ENCODE measurements around the gene CAMSAP3.
"Not testable (repeated sequence)": the region's sequence is repeated elsewhere in the genome, so short reads cannot be mapped to it uniquely, and the experiment has no call there.

The CAMSAP3 gene

DNA sequence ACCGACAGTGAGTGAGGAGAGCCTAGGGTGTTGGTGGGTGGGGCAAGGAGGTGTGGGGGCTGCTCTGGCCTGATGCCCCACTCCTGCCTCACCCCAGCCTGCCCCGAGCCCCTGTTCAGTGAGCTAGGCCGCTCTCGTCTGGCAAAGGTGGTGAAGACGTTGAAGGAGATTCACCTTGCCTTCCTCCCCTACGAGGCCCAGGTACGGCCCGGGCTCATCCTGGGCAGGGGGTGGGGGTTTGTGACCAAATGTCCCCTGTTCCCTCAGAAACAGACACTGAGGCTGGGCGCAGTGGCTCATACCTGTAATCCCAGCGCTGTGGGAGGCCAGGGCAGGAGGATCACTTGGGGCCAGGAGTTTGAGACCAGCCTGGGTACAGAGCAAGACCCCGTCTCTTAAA is 45.1 kb downstream of the CAMSAP3 start:
- Histone ChIP-seq H3K4me3 (ENCODE audit: insufficient read depth, low read depth, low read length) (no peak overlapping the region), H3K4me1 (ENCODE audit: control insufficient read depth, insufficient read depth, low read length) (no peaks in the 10 kb centered on the region), H3K27ac (ENCODE audit: insufficient read depth, low read depth, low read length, poor library complexity, severe bottlenecking) (no peak overlapping the region), H3K27me3 (ENCODE audit: control insufficient read depth, insufficient read depth, low read length, poor library complexity, severe bottlenecking) (peaks cover 12% of the 10 kb centered on the region), H3K9me3 (ENCODE audit: control insufficient read depth, low read length) (no peaks in the 10 kb centered on the region), H3K36me3 (ENCODE audit: control insufficient read depth, insufficient read depth, low read length) (no peaks in the 10 kb centered on the region)
- 93 to 95% methylated on average over 11 of the region's 11 CpGs for WGBS, 2 experiments

DNA sequence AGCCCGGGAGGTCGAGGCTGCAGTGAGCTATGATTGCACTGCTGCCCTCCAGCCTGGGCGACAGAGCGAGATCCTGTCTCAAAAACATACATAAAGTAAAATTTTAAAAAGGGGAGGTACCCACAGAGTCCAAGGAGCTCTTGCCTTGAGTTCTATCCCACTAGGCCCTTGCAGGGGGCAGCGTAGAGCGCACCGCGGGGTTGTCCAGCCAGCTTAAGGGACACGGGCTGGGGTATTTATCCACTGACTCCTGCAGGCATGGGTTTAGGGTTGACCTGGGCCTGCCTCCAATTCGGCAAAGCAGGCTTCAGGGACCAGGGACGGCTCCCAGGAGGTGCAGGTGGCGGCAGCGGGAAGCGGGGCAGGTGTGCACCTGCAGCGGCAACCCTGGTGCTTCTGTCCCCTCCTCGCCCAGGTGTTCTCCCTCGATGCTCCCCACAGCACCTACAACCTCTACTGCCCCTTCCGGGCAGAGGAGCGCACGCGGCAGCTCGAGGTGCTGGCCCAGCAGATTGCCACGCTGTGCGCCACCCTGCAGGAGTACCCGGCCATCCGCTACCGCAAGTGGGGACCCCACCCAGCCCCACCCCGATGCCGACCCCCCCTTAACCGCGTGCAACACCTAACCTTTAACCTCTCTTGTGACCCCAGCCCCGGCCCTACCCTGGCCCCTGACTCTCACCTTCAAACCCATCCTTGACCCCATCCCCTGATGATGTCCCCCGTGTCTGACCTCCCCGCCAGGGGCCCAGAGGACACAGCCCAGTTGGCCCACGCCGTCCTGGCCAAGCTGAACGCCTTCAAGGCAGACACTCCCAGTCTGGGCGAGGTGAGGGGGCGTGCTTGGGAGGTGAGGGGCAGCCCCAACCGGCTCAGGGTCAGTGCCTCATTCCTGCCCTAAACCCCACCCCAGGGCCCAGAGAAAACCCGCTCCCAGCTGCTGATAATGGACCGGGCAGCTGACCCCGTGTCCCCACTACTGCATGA is 45.9 kb downstream of the CAMSAP3 start:
- 91% methylated on average over 43 of the region's 43 CpGs for WGBS, 2 experiments
- H3K36me3 ChIP-seq (ENCODE audit: control insufficient read depth, insufficient read depth, low read length) = no peaks in the 10 kb centered on the region
- H3K4me1 ChIP-seq (ENCODE audit: control insufficient read depth, insufficient read depth, low read length) = no peaks in the 10 kb centered on the region
- H3K27me3 ChIP-seq (ENCODE audit: control insufficient read depth, insufficient read depth, low read length, poor library complexity, severe bottlenecking) = peaks cover 4% of the 10 kb centered on the region
- no peaks in the 10 kb centered on the region for H3K9me3 ChIP-seq (ENCODE audit: control insufficient read depth, low read length)
- H3K27ac ChIP-seq (ENCODE audit: insufficient read depth, low read depth, low read length, poor library complexity, severe bottlenecking) = no peak overlapping the region
- H3K4me3 ChIP-seq (ENCODE audit: insufficient read depth, low read depth, low read length) = no peak overlapping the region

DNA sequence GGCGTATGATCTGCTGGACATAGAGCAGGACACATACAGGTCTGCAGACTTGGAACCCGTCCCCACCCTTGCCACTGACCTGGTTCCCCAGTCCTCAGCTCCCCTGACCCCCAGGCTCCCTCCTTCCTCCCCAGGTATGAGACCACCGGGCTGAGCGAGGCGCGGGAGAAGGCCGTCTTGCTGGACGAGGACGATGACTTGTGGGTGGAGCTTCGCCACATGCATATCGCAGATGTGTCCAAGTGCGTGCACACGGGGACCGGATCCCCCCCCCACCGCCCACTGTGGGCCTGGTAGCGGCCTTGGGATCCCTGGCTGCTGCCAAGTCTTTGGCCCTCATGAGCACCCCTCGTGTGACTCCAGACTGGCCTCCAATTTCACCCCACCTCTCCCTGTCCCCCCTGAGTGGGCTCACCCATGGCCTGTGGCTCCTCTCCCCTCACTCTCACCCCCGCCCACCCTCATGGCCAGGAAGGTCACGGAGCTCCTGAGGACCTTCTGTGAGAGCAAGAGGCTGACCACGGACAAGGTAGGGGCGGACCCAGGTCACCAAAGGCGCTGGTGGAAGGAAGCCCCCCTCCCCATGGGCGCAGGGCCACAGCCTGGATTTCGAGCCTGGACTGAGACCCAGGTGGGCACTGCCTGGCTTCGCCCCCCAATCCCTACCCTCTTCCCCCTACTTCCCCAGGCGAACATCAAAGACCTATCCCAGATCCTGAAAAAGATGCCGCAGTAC is 46.8 kb downstream of the CAMSAP3 start:
- Histone ChIP-seq H3K27ac (ENCODE audit: insufficient read depth, low read depth, low read length, poor library complexity, severe bottlenecking) (no peak overlapping the region), H3K27me3 (ENCODE audit: control insufficient read depth, insufficient read depth, low read length, poor library complexity, severe bottlenecking) (no peaks in the 10 kb centered on the region), H3K9me3 (ENCODE audit: control insufficient read depth, low read length) (no peaks in the 10 kb centered on the region), H3K4me3 (ENCODE audit: insufficient read depth, low read depth, low read length) (no peak overlapping the region), H3K4me1 (ENCODE audit: control insufficient read depth, insufficient read depth, low read length) (no peaks in the 10 kb centered on the region), H3K36me3 (ENCODE audit: control insufficient read depth, insufficient read depth, low read length) (no peaks in the 10 kb centered on the region)
- WGBS, 2 experiments = 94 to 95% methylated on average over 27 of the region's 27 CpGs

DNA sequence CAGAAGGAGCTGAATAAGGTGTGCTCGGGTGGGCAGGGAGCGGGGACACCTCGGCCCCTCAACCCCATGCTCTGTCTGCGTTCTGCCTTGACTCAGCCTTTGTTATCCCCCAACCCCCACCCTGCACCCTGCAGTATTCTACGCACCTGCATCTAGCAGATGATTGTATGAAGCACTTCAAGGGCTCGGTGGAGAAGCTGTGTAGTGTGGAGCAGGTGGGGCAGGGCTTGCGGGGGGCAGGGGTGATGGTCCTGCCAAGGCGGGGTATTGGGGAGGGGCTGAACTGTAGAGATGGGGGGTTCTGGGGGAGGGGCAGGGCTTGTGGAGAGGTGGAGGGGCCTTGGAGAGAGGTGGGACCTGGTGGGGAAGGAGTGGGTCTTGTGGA is 47.4 kb downstream of the CAMSAP3 start:
- Histone ChIP-seq H3K36me3 (ENCODE audit: control insufficient read depth, insufficient read depth, low read length) (no peaks in the 10 kb centered on the region), H3K27ac (ENCODE audit: insufficient read depth, low read depth, low read length, poor library complexity, severe bottlenecking) (no peak overlapping the region), H3K4me3 (ENCODE audit: insufficient read depth, low read depth, low read length) (no peak overlapping the region), H3K9me3 (ENCODE audit: control insufficient read depth, low read length) (no peaks in the 10 kb centered on the region), H3K27me3 (ENCODE audit: control insufficient read depth, insufficient read depth, low read length, poor library complexity, severe bottlenecking) (no peaks in the 10 kb centered on the region), H3K4me1 (ENCODE audit: control insufficient read depth, insufficient read depth, low read length) (no peaks in the 10 kb centered on the region)
- 94 to 95% methylated on average over 8 of the region's 8 CpGs for whole genome bisulfite sequencing, 2 experiments

DNA sequence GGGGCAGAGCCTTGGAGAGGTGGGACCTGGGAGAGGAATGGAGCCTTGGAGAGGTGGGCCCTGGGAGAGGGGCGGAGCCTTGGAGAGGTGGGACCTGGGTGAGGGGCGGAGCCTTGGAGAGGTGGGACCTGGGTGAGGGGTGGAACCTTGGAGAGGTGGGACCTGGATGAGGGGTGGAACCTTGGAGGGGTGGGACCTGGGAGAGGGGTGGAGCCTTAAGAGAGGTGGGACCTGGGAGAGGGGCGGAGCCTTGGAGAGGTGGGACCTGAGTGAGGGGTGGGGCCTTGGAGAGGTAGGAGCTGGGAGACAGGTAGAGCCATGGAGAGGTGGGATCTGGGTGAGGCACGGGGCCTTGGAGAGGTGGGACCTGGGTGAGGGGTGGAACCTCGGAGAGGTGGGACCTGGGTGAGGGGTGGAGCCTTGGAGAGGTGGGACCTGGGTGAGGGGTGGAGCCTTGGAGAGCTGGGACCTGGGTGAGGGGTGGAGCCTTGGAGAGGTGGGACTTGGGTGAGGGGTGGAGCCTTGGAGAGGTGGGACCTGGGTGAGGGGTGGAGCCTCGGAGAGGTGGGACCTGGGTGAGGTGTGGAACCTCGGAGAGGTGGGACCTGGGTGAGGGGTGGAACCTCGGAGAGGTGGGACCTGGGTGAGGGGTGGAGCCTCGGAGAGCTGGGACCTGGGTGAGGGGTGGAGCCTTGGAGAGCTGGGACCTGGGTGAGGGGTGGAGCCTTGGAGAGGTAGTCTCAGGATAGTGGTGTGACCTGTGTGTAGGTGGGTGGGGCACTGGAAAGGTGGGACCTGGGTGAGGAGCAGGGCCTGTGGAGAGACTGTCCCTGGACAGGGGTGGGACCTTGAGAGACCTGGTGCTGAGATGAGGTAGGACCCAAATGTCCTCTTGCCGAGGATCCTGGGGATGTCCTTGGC is 48.2 kb downstream of the CAMSAP3 start:
- not testable (repeated sequence) for H3K27me3 ChIP-seq (ENCODE audit: control insufficient read depth, insufficient read depth, low read length, poor library complexity, severe bottlenecking); H3K36me3 ChIP-seq (ENCODE audit: control insufficient read depth, insufficient read depth, low read length); H3K27ac ChIP-seq (ENCODE audit: insufficient read depth, low read depth, low read length, poor library complexity, severe bottlenecking); H3K4me3 ChIP-seq (ENCODE audit: insufficient read depth, low read depth, low read length); H3K9me3 ChIP-seq (ENCODE audit: control insufficient read depth, low read length); H3K4me1 ChIP-seq (ENCODE audit: control insufficient read depth, insufficient read depth, low read length)
- WGBS, 2 experiments = 75 to 77% methylated on average over 10 of the region's 10 CpGs

DNA sequence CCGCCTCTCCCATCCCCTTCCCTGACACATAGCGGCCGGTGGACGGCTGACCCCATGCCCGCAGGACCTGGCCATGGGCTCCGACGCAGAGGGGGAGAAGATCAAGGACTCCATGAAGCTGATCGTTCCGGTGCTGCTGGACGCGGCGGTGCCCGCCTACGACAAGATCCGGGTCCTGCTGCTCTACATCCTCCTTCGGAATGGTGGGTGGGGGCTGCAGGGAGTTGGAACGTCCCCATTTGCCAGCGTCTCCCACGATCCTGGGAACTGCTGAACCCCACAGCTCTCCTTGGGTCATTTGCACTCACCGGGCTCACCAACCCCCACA is 48.9 kb downstream of the CAMSAP3 start:
- Histone ChIP-seq H3K4me3 (ENCODE audit: insufficient read depth, low read depth, low read length) (no peak overlapping the region), H3K27me3 (ENCODE audit: control insufficient read depth, insufficient read depth, low read length, poor library complexity, severe bottlenecking) (no peaks in the 10 kb centered on the region), H3K27ac (ENCODE audit: insufficient read depth, low read depth, low read length, poor library complexity, severe bottlenecking) (no peak overlapping the region), H3K9me3 (ENCODE audit: control insufficient read depth, low read length) (no peaks in the 10 kb centered on the region), H3K36me3 (ENCODE audit: control insufficient read depth, insufficient read depth, low read length) (no peaks in the 10 kb centered on the region), H3K4me1 (ENCODE audit: control insufficient read depth, insufficient read depth, low read length) (no peaks in the 10 kb centered on the region)
- WGBS, 2 experiments = 95 to 96% methylated on average over 20 of the region's 20 CpGs

DNA sequence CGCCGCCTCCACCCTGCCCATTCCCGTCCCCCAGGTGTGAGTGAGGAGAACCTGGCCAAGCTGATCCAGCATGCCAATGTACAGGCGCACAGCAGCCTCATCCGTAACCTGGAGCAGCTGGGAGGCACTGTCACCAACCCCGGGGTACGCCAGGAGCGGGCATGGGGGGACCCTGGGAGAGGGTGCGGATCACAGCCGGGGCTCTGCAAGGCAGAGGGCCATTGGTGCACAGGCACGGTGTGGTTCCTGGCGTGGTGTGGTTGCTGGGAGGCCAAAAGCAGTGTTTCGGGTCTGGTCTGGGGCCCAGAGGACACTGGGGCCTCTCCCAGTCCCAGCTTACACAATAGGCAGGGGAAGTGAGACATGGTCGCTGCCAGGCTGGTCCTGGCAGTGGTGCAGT is 49.5 kb downstream of the CAMSAP3 start:
- Histone ChIP-seq H3K36me3 (ENCODE audit: control insufficient read depth, insufficient read depth, low read length) (no peaks in the 10 kb centered on the region), H3K27me3 (ENCODE audit: control insufficient read depth, insufficient read depth, low read length, poor library complexity, severe bottlenecking) (no peaks in the 10 kb centered on the region), H3K9me3 (ENCODE audit: control insufficient read depth, low read length) (no peaks in the 10 kb centered on the region), H3K4me3 (ENCODE audit: insufficient read depth, low read depth, low read length) (no peak overlapping the region), H3K4me1 (ENCODE audit: control insufficient read depth, insufficient read depth, low read length) (no peaks in the 10 kb centered on the region), H3K27ac (ENCODE audit: insufficient read depth, low read depth, low read length, poor library complexity, severe bottlenecking) (no peak overlapping the region)
- 94 to 96% methylated on average over 14 of the region's 14 CpGs for WGBS, 2 experiments

DNA sequence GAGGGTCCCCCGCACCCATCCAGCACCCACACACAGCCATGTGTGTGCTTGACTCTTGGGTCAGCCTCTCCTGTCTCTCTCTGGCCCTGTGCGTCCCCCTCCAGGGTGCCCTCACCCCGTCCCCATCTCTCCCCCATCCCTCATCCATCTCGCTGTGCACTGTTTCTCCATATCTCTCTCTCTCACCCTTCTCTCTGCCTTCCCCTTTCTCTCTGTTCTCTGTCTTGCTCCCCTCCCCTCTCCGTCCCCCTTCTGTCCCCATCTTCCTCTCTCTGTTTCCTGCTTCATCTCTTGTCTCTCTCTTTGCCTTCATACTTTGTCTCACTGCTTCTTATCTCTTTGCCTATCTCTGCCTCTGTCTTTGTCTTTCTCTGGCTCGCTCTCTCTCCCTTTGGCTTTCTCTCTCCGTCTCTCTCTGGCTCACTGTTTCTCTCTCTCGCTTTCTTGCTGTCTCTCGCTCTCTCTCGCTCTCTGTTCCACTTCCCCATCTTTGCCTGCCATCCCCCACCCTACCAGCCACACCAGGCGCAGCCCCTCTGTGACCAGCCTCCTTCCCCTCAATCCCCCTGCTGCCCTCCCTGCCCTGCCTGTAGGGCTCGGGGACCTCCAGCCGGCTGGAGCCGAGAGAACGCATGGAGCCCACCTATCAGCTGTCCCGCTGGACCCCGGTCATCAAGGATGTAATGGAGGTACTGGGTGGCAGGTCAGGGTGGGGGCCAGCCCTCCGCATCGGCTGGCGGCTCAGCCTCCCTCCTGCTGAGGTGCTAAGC is 50.2 kb downstream of the CAMSAP3 start:
- WGBS, 2 experiments = 81 to 83% methylated on average over 20 of the region's 20 CpGs
- Histone ChIP-seq H3K36me3 (ENCODE audit: control insufficient read depth, insufficient read depth, low read length) (no peaks in the 10 kb centered on the region), H3K27ac (ENCODE audit: insufficient read depth, low read depth, low read length, poor library complexity, severe bottlenecking) (no peak overlapping the region), H3K4me1 (ENCODE audit: control insufficient read depth, insufficient read depth, low read length) (no peaks in the 10 kb centered on the region), H3K9me3 (ENCODE audit: control insufficient read depth, low read length) (no peaks in the 10 kb centered on the region), H3K4me3 (ENCODE audit: insufficient read depth, low read depth, low read length) (no peak overlapping the region), H3K27me3 (ENCODE audit: control insufficient read depth, insufficient read depth, low read length, poor library complexity, severe bottlenecking) (peaks cover 6% of the 10 kb centered on the region)

DNA sequence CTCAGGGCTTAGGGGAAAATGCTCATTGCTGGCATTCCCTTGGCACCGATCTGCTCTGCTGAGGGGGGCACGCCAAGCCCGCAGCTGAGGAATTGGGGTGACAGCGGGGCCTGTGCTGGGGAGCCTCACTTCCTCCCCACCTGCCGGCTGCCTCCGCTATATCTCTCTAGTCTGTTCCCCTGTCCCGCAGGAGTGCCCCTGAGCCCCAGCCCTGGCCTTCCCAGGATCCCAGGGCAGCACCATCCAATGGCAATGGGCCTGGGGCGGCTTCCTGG is 50.7 kb downstream of the CAMSAP3 start:
- no peaks in the 10 kb centered on the region for H3K9me3 ChIP-seq (ENCODE audit: control insufficient read depth, low read length)
- H3K36me3 ChIP-seq (ENCODE audit: control insufficient read depth, insufficient read depth, low read length) = no peaks in the 10 kb centered on the region
- no peak overlapping the region for H3K4me3 ChIP-seq (ENCODE audit: insufficient read depth, low read depth, low read length)
- H3K4me1 ChIP-seq (ENCODE audit: control insufficient read depth, insufficient read depth, low read length) = no peaks in the 10 kb centered on the region
- no peak overlapping the region for H3K27ac ChIP-seq (ENCODE audit: insufficient read depth, low read depth, low read length, poor library complexity, severe bottlenecking)
- 85 to 86% methylated on average over 8 of the region's 8 CpGs for WGBS, 2 experiments
- H3K27me3 ChIP-seq (ENCODE audit: control insufficient read depth, insufficient read depth, low read length, poor library complexity, severe bottlenecking) = peaks cover 11% of the 10 kb centered on the region
